Measurements from ENCODE around the gene BET1L. TPM values are rescaled to one million over a fixed set of nuclear protein-coding genes. Genes with fewer than 3 reads are reported as not detected.

Gene BET1L
- total and polyA plus RNA-seq, 10 of the 15 experiments (the other 5 are each of a cell fraction or from before 2014, with no cell fraction given) = 6.7 to 55.4 (median 39.7) TPM

DNA sequence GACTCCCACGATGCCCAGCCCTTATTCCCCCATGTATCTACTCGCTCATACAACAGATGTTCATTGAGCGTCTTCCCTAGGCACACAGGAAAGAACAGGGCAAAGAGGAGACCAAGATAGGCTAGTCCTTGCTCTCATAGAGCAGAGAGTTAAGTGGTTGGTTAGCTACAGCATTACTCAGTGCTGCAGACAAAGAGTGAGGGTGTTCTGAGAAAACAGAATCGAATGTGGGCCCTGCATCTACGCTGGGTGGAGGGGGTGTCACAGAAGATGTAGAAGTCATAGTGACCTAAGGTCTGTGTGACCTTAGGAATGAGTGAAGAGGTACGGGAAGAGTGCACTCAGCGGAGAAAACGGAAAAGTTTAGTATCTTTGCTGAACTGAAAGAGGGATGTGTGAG lies 41.9 kb upstream of the BET1L start:
- CTCF ChIA-PET = interaction anchor here (0.6 to 3.9 kb wide), 5 partner anchors 8 to 115 kb away, joined by 3 to 45 read pairs (median 6); no protein-coding TSS in a partner anchor
- no peak overlapping the region for H3K9ac ChIP-seq (ENCODE audit: control insufficient read depth, insufficient read depth, low read length)
- RAD21 ChIA-PET (ENCODE audit: unreplicated experiment) = interaction anchor here (0.9 kb wide), 1 partner anchor 8 kb away, joined by 3 read pairs; no protein-coding TSS in a partner anchor
- H3K4me1 ChIP-seq (ENCODE audit: control insufficient read depth, insufficient read depth, low read length) = no peaks in the 10 kb centered on the region
- ATAC-seq (no peak), FAIRE-seq (no peak), DNase-seq (ENCODE audit: low read depth, low spot score) (no peak)
- H3K9me3 ChIP-seq (replicated peaks; ENCODE audit: control insufficient read depth, insufficient read depth, low read length) = no peaks in the 10 kb centered on the region
- 83% methylated on average over 8 of the region's 8 CpGs for WGBS (ENCODE audit: insufficient coverage, insufficient replicate concordance, low lambda C conversion rate, missing lambda C conversion rate)
- intact Hi-C loops (cut with micrococcal nuclease; ENCODE audit: unreplicated experiment) (no loop called here), in situ Hi-C loops (cut with MboI) (no loop called here)
- SMC1A ChIA-PET (ENCODE audit: uncharacterized antibody, unreplicated experiment) = interaction anchor here (1.0 to 5.6 kb wide), 2 partner anchors 11 to 19 kb away, joined by 5 to 38 read pairs; partner anchors contain the start of gene PSMD13
- H3K27ac ChIP-seq (ENCODE audit: control insufficient read depth, insufficient read depth) = no peak overlapping the region
- no peaks in the 10 kb centered on the region for H3K27me3 ChIP-seq (replicated peaks in 1 of 2; ENCODE audit: control insufficient read depth in 2 of 2, insufficient read depth in 2 of 2, low read length in 1 of 2)
- H3K79me2 ChIP-seq (ENCODE audit: control insufficient read depth, insufficient read depth, low read length) = no peaks in the 10 kb centered on the region
- POLR2A ChIA-PET = interaction anchor here (1.5 kb wide), 1 partner anchor 41 kb away, joined by 3 read pairs; the partner anchor contains the start of genes BET1L and RIC8A
- TF ChIP-seq PBX3 (IDR thresholded peaks at IDR 0.05; ENCODE audit: insufficient replicate concordance, low read depth, low read length) = no peak
- TF ChIP-seq BMI1 (IDR thresholded peaks at IDR 0.05; ENCODE audit: borderline replicate concordance) = no peak
- TF ChIP-seq POLR2A (IDR thresholded peaks at IDR 0.05; ENCODE audit: low read depth, low read length) = 0 out of 2 replicates have a peak, but pooled peaks have one; percentile 13
- no peak overlapping the region for H3K4me2 ChIP-seq (ENCODE audit: control insufficient read depth, insufficient read depth)
- peaks cover 28 to 30% of the 10 kb centered on the region in 2 experiments for H3K36me3 ChIP-seq (ENCODE audit: control insufficient read depth in 2 of 2, insufficient read depth in 2 of 2, low read length in 1 of 2)
- no peak overlapping the region for H2AFZ ChIP-seq (ENCODE audit: control insufficient read depth, low read depth, low read length)
- no peak overlapping the region for H3K4me3 ChIP-seq
- BruUV-seq (replicated peaks) = no TSS peak
- H4K20me1 ChIP-seq (ENCODE audit: control insufficient read depth, insufficient read depth) = no peaks in the 10 kb centered on the region

DNA sequence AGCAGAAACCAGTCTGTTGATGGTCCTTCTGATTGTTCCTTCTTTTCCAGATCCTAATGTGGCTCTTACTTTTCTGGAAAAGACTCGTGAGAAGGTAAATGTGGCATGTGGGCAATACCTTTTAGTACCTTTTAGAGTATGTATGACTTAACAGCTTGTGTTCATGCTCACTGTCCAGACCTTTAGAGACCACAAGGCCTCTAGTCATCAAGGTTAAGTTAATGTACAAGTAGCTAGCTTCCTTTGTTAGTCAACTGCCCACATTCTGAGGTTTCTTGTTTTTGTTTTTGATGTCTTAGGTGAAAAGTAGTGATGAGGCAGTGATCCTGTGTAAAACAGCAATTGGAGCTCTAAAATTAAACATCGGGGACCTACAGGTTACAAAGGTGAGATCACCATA lies 37.2 kb upstream of the BET1L start:
- no peak for DNase-seq (ENCODE audit: low read depth, low spot score)
- no TSS peak for BruUV-seq (replicated peaks)
- no peaks in the 10 kb centered on the region for H3K9me3 ChIP-seq (replicated peaks; ENCODE audit: control insufficient read depth, insufficient read depth, low read length)
- TF ChIP-seq SPI1 (IDR thresholded peaks at IDR 0.05; ENCODE audit: borderline replicate concordance, insufficient read depth, low read depth, low read length) = no peak
- TF ChIP-seq BRCA1 (IDR thresholded peaks at IDR 0.05; ENCODE audit: low read depth, low read length) = no peak
- TF ChIP-seq, protein P1, sequence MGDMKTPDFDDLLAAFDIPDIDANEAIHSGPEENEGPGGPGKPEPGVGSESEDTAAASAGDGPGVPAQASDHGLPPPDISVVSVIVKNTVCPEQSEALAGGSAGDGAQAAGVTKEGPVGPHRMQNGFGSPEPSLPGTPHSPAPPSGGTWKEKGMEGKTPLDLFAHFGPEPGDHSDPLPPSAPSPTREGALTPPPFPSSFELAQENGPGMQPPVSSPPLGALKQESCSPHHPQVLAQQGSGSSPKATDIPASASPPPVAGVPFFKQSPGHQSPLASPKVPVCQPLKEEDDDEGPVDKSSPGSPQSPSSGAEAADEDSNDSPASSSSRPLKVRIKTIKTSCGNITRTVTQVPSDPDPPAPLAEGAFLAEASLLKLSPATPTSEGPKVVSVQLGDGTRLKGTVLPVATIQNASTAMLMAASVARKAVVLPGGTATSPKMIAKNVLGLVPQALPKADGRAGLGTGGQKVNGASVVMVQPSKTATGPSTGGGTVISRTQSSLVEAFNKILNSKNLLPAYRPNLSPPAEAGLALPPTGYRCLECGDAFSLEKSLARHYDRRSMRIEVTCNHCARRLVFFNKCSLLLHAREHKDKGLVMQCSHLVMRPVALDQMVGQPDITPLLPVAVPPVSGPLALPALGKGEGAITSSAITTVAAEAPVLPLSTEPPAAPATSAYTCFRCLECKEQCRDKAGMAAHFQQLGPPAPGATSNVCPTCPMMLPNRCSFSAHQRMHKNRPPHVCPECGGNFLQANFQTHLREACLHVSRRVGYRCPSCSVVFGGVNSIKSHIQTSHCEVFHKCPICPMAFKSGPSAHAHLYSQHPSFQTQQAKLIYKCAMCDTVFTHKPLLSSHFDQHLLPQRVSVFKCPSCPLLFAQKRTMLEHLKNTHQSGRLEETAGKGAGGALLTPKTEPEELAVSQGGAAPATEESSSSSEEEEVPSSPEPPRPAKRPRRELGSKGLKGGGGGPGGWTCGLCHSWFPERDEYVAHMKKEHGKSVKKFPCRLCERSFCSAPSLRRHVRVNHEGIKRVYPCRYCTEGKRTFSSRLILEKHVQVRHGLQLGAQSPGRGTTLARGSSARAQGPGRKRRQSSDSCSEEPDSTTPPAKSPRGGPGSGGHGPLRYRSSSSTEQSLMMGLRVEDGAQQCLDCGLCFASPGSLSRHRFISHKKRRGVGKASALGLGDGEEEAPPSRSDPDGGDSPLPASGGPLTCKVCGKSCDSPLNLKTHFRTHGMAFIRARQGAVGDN (IDR thresholded peaks at IDR 0.05) = no peak
- TF ChIP-seq SMAD1 (IDR thresholded peaks at IDR 0.05; ENCODE audit: low read depth, partially characterized antibody) = no peak
- intact Hi-C loops (cut with micrococcal nuclease; ENCODE audit: unreplicated experiment) = no loop called here
- in situ Hi-C loops (cut with MboI) = no loop called here
- H3K36me3 ChIP-seq (ENCODE audit: control insufficient read depth in 2 of 2, insufficient read depth in 2 of 2, low read length in 1 of 2) = peaks cover 16 to 42% of the 10 kb centered on the region in 2 experiments
- FAIRE-seq = no peak
- WGBS (ENCODE audit: insufficient coverage, insufficient replicate concordance, low lambda C conversion rate, missing lambda C conversion rate) = 100% methylated on average over 2 of the region's 2 CpGs
- POLR2A ChIA-PET = no interaction called here
- RAD21 ChIA-PET (ENCODE audit: unreplicated experiment) = no interaction called here
- no peaks in the 10 kb centered on the region for H4K20me1 ChIP-seq (ENCODE audit: control insufficient read depth, insufficient read depth)
- peaks cover 7% of the 10 kb centered on the region for H3K79me2 ChIP-seq (ENCODE audit: control insufficient read depth, insufficient read depth, low read length)
- no peak overlapping the region for H3K9ac ChIP-seq (ENCODE audit: control insufficient read depth, insufficient read depth, low read length)
- H3K4me3 ChIP-seq = no peak overlapping the region
- no peak overlapping the region for H3K4me2 ChIP-seq (ENCODE audit: control insufficient read depth, insufficient read depth)
- no peak overlapping the region for H2AFZ ChIP-seq (ENCODE audit: control insufficient read depth, low read depth, low read length)
- CTCF ChIA-PET = no interaction called here
- no peaks in the 10 kb centered on the region for H3K27me3 ChIP-seq (replicated peaks in 1 of 2; ENCODE audit: control insufficient read depth in 2 of 2, insufficient read depth in 2 of 2, low read length in 1 of 2)
- H3K27ac ChIP-seq (ENCODE audit: control insufficient read depth, insufficient read depth) = no peak overlapping the region
- SMC1A ChIA-PET (ENCODE audit: uncharacterized antibody, unreplicated experiment) = interaction anchor here (0.6 to 0.9 kb wide), 3 partner anchors 10 to 207 kb away, joined by 3 read pairs; no protein-coding TSS in a partner anchor
- no peaks in the 10 kb centered on the region for H3K4me1 ChIP-seq (ENCODE audit: control insufficient read depth, insufficient read depth, low read length)
- ATAC-seq = no peak

Measured in GM12878 (cell line).